ENCODE data around the gene DSP.

The DSP gene

DNA sequence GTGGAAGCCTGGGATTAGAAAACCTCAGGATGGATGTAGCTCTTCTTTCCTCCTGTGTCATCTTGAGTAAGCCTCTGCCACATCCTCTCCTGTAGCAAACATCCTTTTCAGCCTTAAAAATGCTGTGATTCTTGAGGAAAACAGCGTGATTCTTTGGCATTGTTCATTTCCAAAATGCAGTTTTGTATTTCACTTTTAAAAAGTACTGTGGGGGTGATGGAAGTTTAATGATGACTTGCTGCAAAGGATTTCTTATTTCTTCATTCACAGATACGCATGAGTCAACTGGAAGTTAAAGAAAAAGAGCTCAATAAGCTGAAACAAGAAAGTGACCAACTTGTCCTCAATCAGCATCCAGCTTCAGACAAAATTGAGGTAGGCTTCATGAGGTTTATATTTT lies 24.6 kb downstream of the DSP start:
- DNase-seq (no peak), ATAC-seq (ENCODE audit: insufficient read depth, low read depth) (no peak)
- no peak for TF ChIP-seq EZH2 (IDR thresholded peaks at IDR 0.05; ENCODE audit: borderline replicate concordance, low read depth, low read length, severe bottlenecking)
- TF ChIP-seq, protein P1, sequence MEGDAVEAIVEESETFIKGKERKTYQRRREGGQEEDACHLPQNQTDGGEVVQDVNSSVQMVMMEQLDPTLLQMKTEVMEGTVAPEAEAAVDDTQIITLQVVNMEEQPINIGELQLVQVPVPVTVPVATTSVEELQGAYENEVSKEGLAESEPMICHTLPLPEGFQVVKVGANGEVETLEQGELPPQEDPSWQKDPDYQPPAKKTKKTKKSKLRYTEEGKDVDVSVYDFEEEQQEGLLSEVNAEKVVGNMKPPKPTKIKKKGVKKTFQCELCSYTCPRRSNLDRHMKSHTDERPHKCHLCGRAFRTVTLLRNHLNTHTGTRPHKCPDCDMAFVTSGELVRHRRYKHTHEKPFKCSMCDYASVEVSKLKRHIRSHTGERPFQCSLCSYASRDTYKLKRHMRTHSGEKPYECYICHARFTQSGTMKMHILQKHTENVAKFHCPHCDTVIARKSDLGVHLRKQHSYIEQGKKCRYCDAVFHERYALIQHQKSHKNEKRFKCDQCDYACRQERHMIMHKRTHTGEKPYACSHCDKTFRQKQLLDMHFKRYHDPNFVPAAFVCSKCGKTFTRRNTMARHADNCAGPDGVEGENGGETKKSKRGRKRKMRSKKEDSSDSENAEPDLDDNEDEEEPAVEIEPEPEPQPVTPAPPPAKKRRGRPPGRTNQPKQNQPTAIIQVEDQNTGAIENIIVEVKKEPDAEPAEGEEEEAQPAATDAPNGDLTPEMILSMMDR (IDR thresholded peaks at IDR 0.05; ENCODE audit: borderline replicate concordance, extremely low read depth, low read length, poor library complexity, severe bottlenecking) = no peak
- H3K9ac ChIP-seq (ENCODE audit: low read depth, low read length) = no peak overlapping the region
- H3K79me2 ChIP-seq (ENCODE audit: insufficient read depth, low read length) = no peaks in the 10 kb centered on the region
- H3K4me3 ChIP-seq (ENCODE audit: low read depth in 1 of 2, low read length in 2 of 2) = no peak overlapping the region
- H3K27me3 ChIP-seq (ENCODE audit: insufficient read depth, low read length, poor library complexity) = peaks cover 31% of the 10 kb centered on the region
- H3K36me3 ChIP-seq (ENCODE audit: insufficient read depth, low read length) = no peaks in the 10 kb centered on the region
- H3K4me2 ChIP-seq (ENCODE audit: insufficient read depth, low read length) = no peak overlapping the region
- H3K27ac ChIP-seq (ENCODE audit: low read length) = no peak overlapping the region
- H2AFZ ChIP-seq (ENCODE audit: low read depth, low read length) = no peak overlapping the region
- no peaks in the 10 kb centered on the region for H3K9me3 ChIP-seq (ENCODE audit: insufficient read depth, low read length, severe bottlenecking)
- no peaks in the 10 kb centered on the region for H4K20me1 ChIP-seq (ENCODE audit: insufficient read depth, low read length)
- no peaks in the 10 kb centered on the region for H3K4me1 ChIP-seq (ENCODE audit: insufficient read depth, low read length)

DNA sequence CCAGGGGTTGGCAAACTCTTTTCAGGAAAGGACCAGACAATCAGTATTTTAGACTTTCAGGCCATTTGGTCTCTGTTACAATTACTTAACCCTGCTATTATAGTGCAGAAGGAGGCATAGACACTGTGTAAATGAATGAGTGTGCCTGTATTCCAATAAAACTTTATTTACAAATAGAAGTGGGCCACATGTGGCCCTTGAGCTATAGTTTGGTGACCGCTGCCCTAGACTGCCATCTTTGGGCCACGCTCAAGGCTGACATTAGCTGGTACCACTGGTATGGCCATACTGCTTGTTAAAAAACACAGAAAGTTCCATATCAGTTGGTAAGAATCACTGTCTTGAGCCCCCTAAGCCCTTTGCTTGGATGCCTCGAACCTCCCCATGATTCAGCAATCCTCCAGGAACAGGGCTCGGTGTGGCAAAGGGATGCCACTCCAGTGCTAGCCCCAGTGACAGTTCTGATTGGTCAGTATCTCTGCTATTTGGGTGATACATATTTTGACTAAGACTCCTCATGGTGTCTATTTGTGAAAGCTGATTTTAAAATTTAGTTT lies 25.2 kb downstream of the DSP start:
- ATAC-seq (ENCODE audit: insufficient read depth, low read depth) = no peak
- no peaks in the 10 kb centered on the region for H4K20me1 ChIP-seq (ENCODE audit: insufficient read depth, low read length)
- H3K27ac ChIP-seq (ENCODE audit: low read length) = no peak overlapping the region
- no peak overlapping the region for H3K4me3 ChIP-seq (ENCODE audit: low read depth in 1 of 2, low read length in 2 of 2)
- TF ChIP-seq EZH2 (IDR thresholded peaks at IDR 0.05; ENCODE audit: borderline replicate concordance, low read depth, low read length, severe bottlenecking) = no peak
- TF ChIP-seq, protein P1 (IDR thresholded peaks at IDR 0.05; ENCODE audit: borderline replicate concordance, extremely low read depth, low read length, poor library complexity, severe bottlenecking) = no peak
- H2AFZ ChIP-seq (ENCODE audit: low read depth, low read length) = no peak overlapping the region
- DNase-seq = no peak
- no peak overlapping the region for H3K4me2 ChIP-seq (ENCODE audit: insufficient read depth, low read length)
- no peaks in the 10 kb centered on the region for H3K9me3 ChIP-seq (ENCODE audit: insufficient read depth, low read length, severe bottlenecking)
- peaks cover 35% of the 10 kb centered on the region for H3K27me3 ChIP-seq (ENCODE audit: insufficient read depth, low read length, poor library complexity)
- no peaks in the 10 kb centered on the region for H3K36me3 ChIP-seq (ENCODE audit: insufficient read depth, low read length)
- H3K9ac ChIP-seq (ENCODE audit: low read depth, low read length) = no peak overlapping the region
- no peaks in the 10 kb centered on the region for H3K4me1 ChIP-seq (ENCODE audit: insufficient read depth, low read length)
- no peaks in the 10 kb centered on the region for H3K79me2 ChIP-seq (ENCODE audit: insufficient read depth, low read length)

DNA sequence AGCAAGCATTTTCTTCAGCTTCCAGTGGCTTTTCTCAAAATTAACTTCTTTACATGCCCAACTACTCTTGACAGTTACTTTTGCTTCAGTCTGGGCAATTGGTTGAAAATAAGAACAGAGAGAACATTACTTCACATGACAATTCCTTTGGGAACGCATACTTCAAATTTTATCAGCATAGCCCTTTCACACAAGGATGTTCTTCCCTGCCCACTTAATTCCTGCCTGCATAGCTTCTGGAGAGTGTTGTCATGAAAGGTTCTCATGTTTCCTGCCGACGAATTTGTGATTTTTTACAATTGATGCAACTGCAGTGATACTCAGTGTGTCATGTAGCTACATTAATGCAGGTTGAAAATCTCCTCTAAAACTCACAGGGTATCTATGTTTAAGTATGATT lies 26.6 kb downstream of the DSP start:
- no peak overlapping the region for H3K9ac ChIP-seq (ENCODE audit: low read depth, low read length)
- ATAC-seq (ENCODE audit: insufficient read depth, low read depth) (no peak), DNase-seq (no peak)
- H3K36me3 ChIP-seq (ENCODE audit: insufficient read depth, low read length) = no peaks in the 10 kb centered on the region
- TF ChIP-seq EZH2 (IDR thresholded peaks at IDR 0.05; ENCODE audit: borderline replicate concordance, low read depth, low read length, severe bottlenecking) = no peak
- TF ChIP-seq, protein P1 (IDR thresholded peaks at IDR 0.05; ENCODE audit: borderline replicate concordance, extremely low read depth, low read length, poor library complexity, severe bottlenecking) = no peak
- H3K4me1 ChIP-seq (ENCODE audit: insufficient read depth, low read length) = no peaks in the 10 kb centered on the region
- no peak overlapping the region for H3K27ac ChIP-seq (ENCODE audit: low read length)
- no peaks in the 10 kb centered on the region for H3K9me3 ChIP-seq (ENCODE audit: insufficient read depth, low read length, severe bottlenecking)
- H3K79me2 ChIP-seq (ENCODE audit: insufficient read depth, low read length) = no peaks in the 10 kb centered on the region
- no peak overlapping the region for H3K4me2 ChIP-seq (ENCODE audit: insufficient read depth, low read length)
- H3K4me3 ChIP-seq (ENCODE audit: low read depth in 1 of 2, low read length in 2 of 2) = no peak overlapping the region
- no peak overlapping the region for H2AFZ ChIP-seq (ENCODE audit: low read depth, low read length)
- peaks cover 40% of the 10 kb centered on the region for H3K27me3 ChIP-seq (ENCODE audit: insufficient read depth, low read length, poor library complexity)
- H4K20me1 ChIP-seq (ENCODE audit: insufficient read depth, low read length) = no peaks in the 10 kb centered on the region

DNA sequence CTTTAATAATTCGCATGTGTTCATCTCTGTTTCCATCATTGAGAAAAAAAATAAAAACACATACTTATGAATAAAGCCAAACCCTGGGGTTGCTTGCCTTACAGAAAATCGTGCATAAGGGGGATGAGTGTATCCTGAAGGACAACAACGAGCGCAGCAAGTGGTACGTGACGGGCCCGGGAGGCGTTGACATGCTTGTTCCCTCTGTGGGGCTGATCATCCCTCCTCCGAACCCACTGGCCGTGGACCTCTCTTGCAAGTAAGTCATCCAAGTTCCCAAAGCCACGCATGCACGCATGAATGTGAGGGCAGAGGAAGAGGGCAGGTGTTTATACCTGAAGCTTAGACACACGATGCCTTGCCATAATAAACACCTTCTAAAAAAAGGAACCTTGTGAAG lies 27.6 kb downstream of the DSP start:
- H3K4me3 ChIP-seq (ENCODE audit: low read depth in 1 of 2, low read length in 2 of 2) = no peak overlapping the region
- no peak overlapping the region for H3K27ac ChIP-seq (ENCODE audit: low read length)
- ATAC-seq (ENCODE audit: insufficient read depth, low read depth) = no peak
- H3K9me3 ChIP-seq (ENCODE audit: insufficient read depth, low read length, severe bottlenecking) = no peaks in the 10 kb centered on the region
- no peaks in the 10 kb centered on the region for H4K20me1 ChIP-seq (ENCODE audit: insufficient read depth, low read length)
- H3K4me2 ChIP-seq (ENCODE audit: insufficient read depth, low read length) = no peak overlapping the region
- peaks cover 40% of the 10 kb centered on the region for H3K27me3 ChIP-seq (ENCODE audit: insufficient read depth, low read length, poor library complexity)
- no peak for DNase-seq
- no peak overlapping the region for H2AFZ ChIP-seq (ENCODE audit: low read depth, low read length)
- no peaks in the 10 kb centered on the region for H3K79me2 ChIP-seq (ENCODE audit: insufficient read depth, low read length)
- no peak overlapping the region for H3K9ac ChIP-seq (ENCODE audit: low read depth, low read length)
- no peaks in the 10 kb centered on the region for H3K4me1 ChIP-seq (ENCODE audit: insufficient read depth, low read length)
- TF ChIP-seq, protein P1 (IDR thresholded peaks at IDR 0.05; ENCODE audit: borderline replicate concordance, extremely low read depth, low read length, poor library complexity, severe bottlenecking) = no peak
- TF ChIP-seq EZH2 (IDR thresholded peaks at IDR 0.05; ENCODE audit: borderline replicate concordance, low read depth, low read length, severe bottlenecking) = no peak
- no peaks in the 10 kb centered on the region for H3K36me3 ChIP-seq (ENCODE audit: insufficient read depth, low read length)

Data from DND-41 (cell line).